Measurements from ENCODE around the gene TCHP.

The TCHP gene

DNA sequence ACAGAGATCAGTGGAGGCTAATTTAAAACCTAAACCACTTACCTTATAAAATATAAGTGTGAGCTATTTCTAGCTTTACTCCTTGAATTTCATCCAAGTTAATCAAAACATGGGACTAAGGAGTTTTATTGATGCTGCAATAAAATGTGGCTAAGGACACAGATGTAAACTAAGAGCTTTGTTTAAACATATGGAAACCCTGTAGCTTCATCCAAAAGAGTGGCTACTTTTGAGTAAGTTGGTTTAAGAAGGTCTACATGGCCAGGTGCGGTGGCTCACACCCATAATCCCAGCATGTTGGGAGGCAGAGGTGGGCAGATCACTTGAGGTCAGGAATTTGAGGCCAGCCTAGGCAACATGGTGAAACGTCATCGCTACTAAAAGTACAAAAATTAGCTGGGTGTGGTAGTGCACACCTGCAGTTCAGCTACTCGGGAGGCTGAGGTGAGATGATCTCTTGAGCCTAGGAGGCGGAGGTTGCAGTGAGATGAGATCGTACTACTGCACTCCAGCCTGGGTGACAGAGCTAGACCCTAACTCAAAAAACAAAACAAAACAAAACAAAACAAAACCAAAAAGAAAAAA lies 40.4 kb downstream of the TCHP start:
- Histone ChIP-seq H3K9me3 (peaks cover 6% of the 10 kb centered on the region), H3K36me3 (peaks cover 89% of the 10 kb centered on the region), H3K4me3 (ENCODE audit: low read depth in 1 of 2, low read length in 1 of 2) (no peak overlapping the region), H3K4me1 (ENCODE audit: control insufficient read depth in 1 of 2, insufficient read depth in 1 of 2, low read depth in 1 of 2, low read length in 1 of 2) (no peaks in the 10 kb centered on the region), H3K27ac (no peak overlapping the region), H3K27me3 (no peaks in the 10 kb centered on the region)
- no peak for TF ChIP-seq CTCF (IDR thresholded peaks at IDR 0.05)

- H3K9me3 ChIP-seq: no peaks in the 10 kb centered on the region
- H3K27ac ChIP-seq: no peak overlapping the region
- H3K4me1 ChIP-seq (ENCODE audit: control insufficient read depth in 1 of 2, insufficient read depth in 1 of 2, low read depth in 1 of 2, low read length in 1 of 2): peaks cover 13% of the 10 kb centered on the region in 2 experiments
- H3K36me3 ChIP-seq: peaks cover 89% of the 10 kb centered on the region
- TF ChIP-seq CTCF (IDR thresholded peaks at IDR 0.05): no peak
- H3K27me3 ChIP-seq: no peaks in the 10 kb centered on the region
- H3K4me3 ChIP-seq (ENCODE audit: low read depth in 1 of 2, low read length in 1 of 2): no peak overlapping the region
Observed at GRCh38 chr12:109943811-109944210, 43.7 kb downstream of the TCHP start.

- Histone ChIP-seq H3K36me3 (peaks cover 91% of the 10 kb centered on the region), H3K27ac (peak overlapping the region; percentile 9)
- no peak for TF ChIP-seq CTCF (IDR thresholded peaks at IDR 0.05)
Observed at GRCh38 chr12:109944561-109945359, 44.7 kb downstream of the TCHP start.

DNA sequence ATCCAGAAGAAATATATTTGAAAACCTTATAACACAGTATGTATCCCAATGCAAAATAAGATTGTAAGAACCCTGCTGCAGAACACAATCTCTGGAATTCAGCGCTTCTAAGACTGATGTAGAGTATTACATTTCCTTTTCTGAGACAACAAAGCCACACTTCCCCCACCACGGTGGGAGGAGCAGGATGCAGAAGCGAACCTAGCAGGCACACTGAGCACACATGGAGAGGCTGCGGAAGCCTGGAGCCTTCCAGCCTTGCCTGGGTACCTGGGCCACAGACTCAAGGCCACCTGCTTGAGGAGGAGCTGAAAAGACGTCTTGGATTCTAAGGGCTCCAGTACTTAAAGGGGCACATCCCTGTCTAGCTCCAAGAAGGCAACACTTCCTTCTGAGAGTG lies 46.4 kb downstream of the TCHP start:
- TF ChIP-seq CTCF (IDR thresholded peaks at IDR 0.05): no peak
- H3K27me3 ChIP-seq: no peaks in the 10 kb centered on the region
- H3K4me3 ChIP-seq (ENCODE audit: low read depth in 1 of 2, low read length in 1 of 2): no peak overlapping the region
- peaks cover 99% of the 10 kb centered on the region for H3K36me3 ChIP-seq
- H3K27ac ChIP-seq: peak overlapping the region; percentile 71
- peaks cover 13% of the 10 kb centered on the region in 2 experiments for H3K4me1 ChIP-seq (ENCODE audit: control insufficient read depth in 1 of 2, insufficient read depth in 1 of 2, low read depth in 1 of 2, low read length in 1 of 2)
- H3K9me3 ChIP-seq: no peaks in the 10 kb centered on the region

More at GRCh38 chr12:109944561-109945359, 44.7 kb downstream of the TCHP start:
- peaks cover 13% of the 10 kb centered on the region in 2 experiments for H3K4me1 ChIP-seq (ENCODE audit: control insufficient read depth in 1 of 2, insufficient read depth in 1 of 2, low read depth in 1 of 2, low read length in 1 of 2)
- H3K9me3 ChIP-seq: no peaks in the 10 kb centered on the region
- H3K4me3 ChIP-seq (ENCODE audit: low read depth in 1 of 2, low read length in 1 of 2): no peak overlapping the region
- no peaks in the 10 kb centered on the region for H3K27me3 ChIP-seq

DNA sequence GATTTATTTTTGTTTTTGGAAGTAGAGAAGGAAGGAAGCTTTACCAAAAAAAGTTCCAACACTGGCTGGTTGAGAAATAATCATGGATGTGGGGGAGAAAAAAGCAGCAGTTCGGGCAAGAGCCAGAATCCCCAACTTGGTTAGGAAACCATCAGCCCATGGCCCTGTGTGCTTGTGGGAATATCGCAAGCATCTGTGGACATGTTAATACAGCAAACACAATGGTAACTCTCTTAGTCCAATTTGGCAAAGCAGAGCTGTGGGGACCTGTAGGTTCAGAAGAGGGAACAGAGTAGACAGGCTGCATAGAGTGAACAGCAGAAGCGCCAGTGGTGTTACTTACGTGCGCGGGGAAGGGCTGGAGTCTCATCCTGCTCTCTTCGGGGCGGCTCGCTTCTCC lies 46.8 kb downstream of the TCHP start:
- peaks cover 100% of the 10 kb centered on the region for H3K36me3 ChIP-seq

More for the DNA sequence above, 46.8 kb downstream of the TCHP start:
- H3K9me3 ChIP-seq: no peaks in the 10 kb centered on the region
- H3K27me3 ChIP-seq: no peaks in the 10 kb centered on the region
- peak overlapping the region; percentile 71 for H3K27ac ChIP-seq
- H3K4me3 ChIP-seq (ENCODE audit: low read depth in 1 of 2, low read length in 1 of 2): no peak overlapping the region
- no peak for TF ChIP-seq CTCF (IDR thresholded peaks at IDR 0.05)
- peaks cover 13% of the 10 kb centered on the region in 2 experiments for H3K4me1 ChIP-seq (ENCODE audit: control insufficient read depth in 1 of 2, insufficient read depth in 1 of 2, low read depth in 1 of 2, low read length in 1 of 2)
